RWPE2 (cell line): ENCODE data around the gene CNTLN.

ENCODE experiments used
- ATAC-seq: fragments of 200-7000 bp; cut with Tn5 transposase; 3 replicates; pipeline ENCODE4 v1.9.1; 2021; ENCODE audit warnings: low read depth
- DNase-seq: peaks from one replicate; pipeline ENCODE4 v3.0.0-alpha.2; 2020; ENCODE audit warnings: low spot score
- H3K27ac ChIP-seq: fragments of 450-650 bp; 2 replicates; pipeline ENCODE4 v1.5.1; 2017; ENCODE audit warnings: mild to moderate bottlenecking; ENCODE audit not compliant: poor library complexity, severe bottlenecking
- H3K27me3 ChIP-seq: fragments of 250-450 bp; sonication (Bioruptor Pico); 2 replicates; pipeline ENCODE4 v1.5.1; 2021; ENCODE audit warnings: mild to moderate bottlenecking, moderate library complexity; ENCODE audit not compliant: insufficient read depth, poor library complexity, severe bottlenecking
- H3K36me3 ChIP-seq: fragments of 250-450 bp; sonication (Bioruptor Pico); 2 replicates; pipeline ENCODE4 v1.5.1; 2020; ENCODE audit warnings: low read depth, mild to moderate bottlenecking, moderate library complexity
- H3K4me1 ChIP-seq: fragments of 250-450 bp; sonication (Bioruptor Pico); 2 replicates; pipeline ENCODE4 v1.5.1; 2021; ENCODE audit warnings: mild to moderate bottlenecking, moderate library complexity; ENCODE audit not compliant: insufficient read depth, poor library complexity, severe bottlenecking
- H3K4me3 ChIP-seq: fragments of 250-450 bp; sonication (Bioruptor Pico); 2 replicates; pipeline ENCODE4 v1.5.1; 2021; ENCODE audit warnings: mild to moderate bottlenecking, moderate library complexity; ENCODE audit not compliant: severe bottlenecking
- H3K9me3 ChIP-seq: fragments of 250-450 bp; sonication (Bioruptor Pico); 2 replicates; pipeline ENCODE4 v1.5.1; 2021; ENCODE audit warnings: mild to moderate bottlenecking, moderate library complexity; ENCODE audit not compliant: severe bottlenecking
- CTCF ChIP-seq: fragments of 450-650 bp; IDR thresholded peaks from one replicate; pipeline ENCODE4 v1.5.1; 2017; ENCODE audit warnings: mild to moderate bottlenecking, moderate library complexity; ENCODE audit not compliant: poor library complexity, severe bottlenecking

CNTLN gene

GRCh38 chr9:17422994-17423680 is 288.3 kb downstream of the CNTLN start:
- TF ChIP-seq CTCF, result no peak
- H3K27me3 ChIP-seq, result no peaks in the 10 kb centered on the region
- H3K4me3 ChIP-seq, result no peak overlapping the region
- no peak overlapping the region for H3K27ac ChIP-seq
- H3K4me1 ChIP-seq, result no peaks in the 10 kb centered on the region
- DNase-seq, result no peak
- no peaks in the 10 kb centered on the region for H3K36me3 ChIP-seq
- H3K9me3 ChIP-seq, result no peaks in the 10 kb centered on the region
- ATAC-seq, result no peak

- TF ChIP-seq CTCF, result no peak
- no peaks in the 10 kb centered on the region for H3K36me3 ChIP-seq
- no peaks in the 10 kb centered on the region for H3K9me3 ChIP-seq
- no peak overlapping the region for H3K27ac ChIP-seq
- H3K4me3 ChIP-seq, result no peak overlapping the region
- DNase-seq, result no peak
- H3K27me3 ChIP-seq, result no peaks in the 10 kb centered on the region
- no peak for ATAC-seq
- H3K4me1 ChIP-seq, result no peaks in the 10 kb centered on the region
These were observed 288.8 kb downstream of the CNTLN start for GRCh38 chr9:17423681-17424011.

- no peak for TF ChIP-seq CTCF
- Histone ChIP-seq H3K9me3 (no peaks in the 10 kb centered on the region), H3K27me3 (no peaks in the 10 kb centered on the region), H3K27ac (no peak overlapping the region), H3K36me3 (no peaks in the 10 kb centered on the region), H3K4me1 (peaks cover 3% of the 10 kb centered on the region), H3K4me3 (no peak overlapping the region)
- DNase-seq (no peak), ATAC-seq (no peak)
These were observed 290.5 kb downstream of the CNTLN start for GRCh38 chr9:17425384-17425783.

GRCh38 chr9:17433526-17433925 is 298.7 kb downstream of the CNTLN start:
- H3K27ac ChIP-seq, result no peak overlapping the region

More at GRCh38 chr9:17433526-17433925, 298.7 kb downstream of the CNTLN start:
- ATAC-seq, result no peak
- DNase-seq, result no peak
- TF ChIP-seq CTCF, result no peak
- H3K9me3 ChIP-seq, result no peaks in the 10 kb centered on the region
- H3K4me1 ChIP-seq, result peaks cover 3% of the 10 kb centered on the region
- H3K4me3 ChIP-seq, result no peak overlapping the region
- H3K36me3 ChIP-seq, result no peaks in the 10 kb centered on the region
- no peaks in the 10 kb centered on the region for H3K27me3 ChIP-seq
